ENCODE measurements around the gene ARHGAP1.

The ARHGAP1 gene

DNA sequence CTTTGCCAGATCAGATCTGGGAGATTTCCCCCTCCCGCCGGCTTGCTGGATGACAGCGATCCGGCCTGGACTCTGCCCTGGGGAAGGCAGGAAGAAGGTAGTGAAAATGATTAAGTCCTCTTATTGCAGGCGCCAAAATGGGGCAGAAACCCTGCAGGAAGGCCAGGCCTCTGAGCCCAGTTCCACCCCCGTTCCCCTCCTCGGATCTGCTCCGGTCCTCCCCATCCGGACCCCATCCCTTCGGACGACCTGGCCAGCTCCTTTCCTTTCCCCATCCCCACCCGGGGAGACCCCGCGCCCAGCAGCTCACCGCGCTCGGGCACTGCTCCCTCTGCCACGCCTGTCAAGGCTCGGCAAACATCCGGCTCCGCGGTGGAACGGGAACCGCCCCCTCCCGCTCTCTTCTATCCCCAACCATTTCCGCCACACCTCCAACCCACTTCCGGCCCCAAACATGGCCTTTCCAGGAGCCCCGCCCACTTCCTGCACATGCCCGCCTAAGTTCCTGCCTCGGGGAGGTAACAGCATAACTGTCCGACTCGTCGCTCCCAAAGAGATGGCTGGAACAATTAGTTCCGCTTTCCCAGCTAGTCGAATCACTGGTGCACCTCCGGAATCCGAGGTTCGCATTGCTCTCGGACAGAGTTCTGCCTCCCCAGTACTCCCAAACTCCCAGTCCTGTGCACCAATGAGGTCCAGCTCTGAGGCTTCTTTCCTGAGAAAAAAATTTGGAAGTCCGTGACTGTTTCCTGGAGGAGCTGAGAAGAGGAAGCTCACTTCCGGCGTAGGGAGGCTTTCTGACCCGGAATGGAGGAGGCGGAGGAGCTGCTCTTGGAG lies at the start of gene ARHGAP1, which contains the start of gene ZNF408:
Gene ARHGAP1 (minus strand): TSS at position 379 of the 837 bp plus-strand sequence. CDS start 4,512 bp downstream, outside the sequence.
Gene ZNF408 (plus strand): TSS at position 791 of the 837 bp plus-strand sequence. CDS start 17 bp downstream, at position 808.
- no peaks in the 10 kb centered on the region for H3K9me3 ChIP-seq (ENCODE audit: control insufficient read depth in 1 of 2, low read length in 2 of 2)
- peaks cover 25 to 37% of the 10 kb centered on the region in 2 donors for H3K4me1 ChIP-seq (ENCODE audit: control insufficient read depth in 1 of 2, insufficient read depth in 2 of 2, low read length in 2 of 2)
- H3K27ac ChIP-seq (ENCODE audit: low read depth, low read length): peak within 1 kb of the TSS; percentile 66
- H3K4me3 ChIP-seq (ENCODE audit: low read depth in 1 of 2, low read length in 2 of 2): peak within 1 kb of the TSS; percentile 92 to 99
- peak within 1 kb of the TSS; percentile 90 to 93 for H3K9ac ChIP-seq (ENCODE audit: low read depth in 1 of 2, low read length in 2 of 2)
- no peaks in the 10 kb centered on the region for H3K27me3 ChIP-seq (ENCODE audit: control insufficient read depth in 1 of 2, insufficient read depth in 2 of 2, low read length in 2 of 2)
- H3K36me3 ChIP-seq (ENCODE audit: control insufficient read depth in 1 of 2, insufficient read depth in 2 of 2, low read length in 2 of 2): peaks cover 27 to 44% of the 10 kb centered on the region in 2 donors

DNA sequence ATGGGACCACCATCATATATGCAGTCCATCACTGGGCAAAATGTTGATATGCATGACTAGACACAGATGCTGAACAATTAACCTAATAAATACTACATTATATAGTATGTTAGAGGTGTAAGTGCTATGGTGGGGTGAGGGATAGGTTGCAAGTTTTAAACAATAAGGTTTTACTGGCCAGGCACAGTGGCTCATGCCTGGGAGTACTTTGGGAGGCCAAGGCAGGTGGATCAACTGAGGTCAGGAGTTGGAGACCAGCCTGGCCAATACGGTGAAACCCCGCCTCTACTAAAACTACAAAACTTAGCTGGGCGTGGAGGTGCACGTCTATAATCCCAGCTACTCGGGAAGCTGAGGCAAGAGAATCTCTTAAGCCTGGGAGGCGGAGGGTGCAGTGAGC lies 46.7 kb upstream of the ARHGAP1 start:
- no peaks in the 10 kb centered on the region for H3K4me1 ChIP-seq (ENCODE audit: control insufficient read depth in 1 of 2, insufficient read depth in 2 of 2, low read length in 2 of 2)
- no peak overlapping the region for H3K9ac ChIP-seq (ENCODE audit: low read depth in 1 of 2, low read length in 2 of 2)
- no peak overlapping the region for H3K4me3 ChIP-seq (ENCODE audit: low read depth in 1 of 2, low read length in 2 of 2)
- no peaks in the 10 kb centered on the region for H3K9me3 ChIP-seq (ENCODE audit: control insufficient read depth in 1 of 2, low read length in 2 of 2)
- H3K27ac ChIP-seq (ENCODE audit: low read depth, low read length): no peak overlapping the region
- H3K27me3 ChIP-seq (ENCODE audit: control insufficient read depth in 1 of 2, insufficient read depth in 2 of 2, low read length in 2 of 2): no peaks in the 10 kb centered on the region
- H3K36me3 ChIP-seq (ENCODE audit: control insufficient read depth in 1 of 2, insufficient read depth in 2 of 2, low read length in 2 of 2): peaks cover 43 to 83% of the 10 kb centered on the region in 2 donors

DNA sequence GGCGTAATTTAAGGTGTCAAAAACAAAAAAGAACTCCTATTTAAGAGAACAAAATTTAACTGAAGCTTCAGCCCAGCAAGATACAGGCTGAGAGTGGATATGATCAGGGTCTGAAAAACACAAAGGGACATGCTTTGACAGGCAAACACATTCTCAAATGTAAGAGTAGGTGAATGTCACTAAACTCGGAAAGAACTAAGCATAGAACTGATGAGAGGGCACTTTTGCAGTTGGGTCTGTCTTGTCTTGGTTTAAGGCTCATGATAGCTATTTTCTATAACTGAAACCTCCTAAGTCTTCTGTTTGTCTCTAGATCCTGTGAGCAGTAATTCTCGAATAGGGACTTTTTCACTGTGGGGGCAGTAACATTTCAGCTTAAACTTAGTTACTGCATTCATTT lies 45.6 kb upstream of the ARHGAP1 start:
- no peaks in the 10 kb centered on the region for H3K27me3 ChIP-seq (ENCODE audit: control insufficient read depth in 1 of 2, insufficient read depth in 2 of 2, low read length in 2 of 2)
- no peaks in the 10 kb centered on the region for H3K4me1 ChIP-seq (ENCODE audit: control insufficient read depth in 1 of 2, insufficient read depth in 2 of 2, low read length in 2 of 2)
- H3K9me3 ChIP-seq (ENCODE audit: control insufficient read depth in 1 of 2, low read length in 2 of 2): no peaks in the 10 kb centered on the region
- H3K27ac ChIP-seq (ENCODE audit: low read depth, low read length): no peak overlapping the region
- H3K36me3 ChIP-seq (ENCODE audit: control insufficient read depth in 1 of 2, insufficient read depth in 2 of 2, low read length in 2 of 2): peaks cover 39 to 84% of the 10 kb centered on the region in 2 donors
- H3K9ac ChIP-seq (ENCODE audit: low read depth in 1 of 2, low read length in 2 of 2): no peak overlapping the region
- no peak overlapping the region for H3K4me3 ChIP-seq (ENCODE audit: low read depth in 1 of 2, low read length in 2 of 2)

DNA sequence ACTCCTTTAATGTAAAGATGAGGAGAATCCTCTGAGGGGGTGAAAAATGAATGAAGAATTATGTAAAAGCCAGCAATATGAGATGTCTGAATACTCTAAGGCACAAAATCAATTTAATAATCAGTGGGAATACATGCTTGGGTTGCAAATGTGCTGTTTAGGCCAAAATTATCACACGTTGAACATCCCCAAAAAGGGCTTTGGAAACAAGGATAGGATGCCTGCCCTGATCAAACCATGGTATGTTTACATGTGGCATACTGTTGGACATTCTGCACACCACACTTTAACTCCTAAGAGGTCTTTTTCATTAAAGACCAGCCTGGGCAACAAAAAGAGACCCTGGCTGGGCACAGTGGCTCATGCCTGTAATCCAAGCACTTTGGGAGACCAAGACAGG lies 44.9 kb upstream of the ARHGAP1 start:
- no peaks in the 10 kb centered on the region for H3K9me3 ChIP-seq (ENCODE audit: control insufficient read depth in 1 of 2, low read length in 2 of 2)
- no peaks in the 10 kb centered on the region for H3K27me3 ChIP-seq (ENCODE audit: control insufficient read depth in 1 of 2, insufficient read depth in 2 of 2, low read length in 2 of 2)
- H3K27ac ChIP-seq (ENCODE audit: low read depth, low read length): no peak overlapping the region
- no peaks in the 10 kb centered on the region for H3K4me1 ChIP-seq (ENCODE audit: control insufficient read depth in 1 of 2, insufficient read depth in 2 of 2, low read length in 2 of 2)
- no peak overlapping the region for H3K9ac ChIP-seq (ENCODE audit: low read depth in 1 of 2, low read length in 2 of 2)
- H3K36me3 ChIP-seq (ENCODE audit: control insufficient read depth in 1 of 2, insufficient read depth in 2 of 2, low read length in 2 of 2): peaks cover 33 to 77% of the 10 kb centered on the region in 2 donors
- H3K4me3 ChIP-seq (ENCODE audit: low read depth in 1 of 2, low read length in 2 of 2): no peak overlapping the region

DNA sequence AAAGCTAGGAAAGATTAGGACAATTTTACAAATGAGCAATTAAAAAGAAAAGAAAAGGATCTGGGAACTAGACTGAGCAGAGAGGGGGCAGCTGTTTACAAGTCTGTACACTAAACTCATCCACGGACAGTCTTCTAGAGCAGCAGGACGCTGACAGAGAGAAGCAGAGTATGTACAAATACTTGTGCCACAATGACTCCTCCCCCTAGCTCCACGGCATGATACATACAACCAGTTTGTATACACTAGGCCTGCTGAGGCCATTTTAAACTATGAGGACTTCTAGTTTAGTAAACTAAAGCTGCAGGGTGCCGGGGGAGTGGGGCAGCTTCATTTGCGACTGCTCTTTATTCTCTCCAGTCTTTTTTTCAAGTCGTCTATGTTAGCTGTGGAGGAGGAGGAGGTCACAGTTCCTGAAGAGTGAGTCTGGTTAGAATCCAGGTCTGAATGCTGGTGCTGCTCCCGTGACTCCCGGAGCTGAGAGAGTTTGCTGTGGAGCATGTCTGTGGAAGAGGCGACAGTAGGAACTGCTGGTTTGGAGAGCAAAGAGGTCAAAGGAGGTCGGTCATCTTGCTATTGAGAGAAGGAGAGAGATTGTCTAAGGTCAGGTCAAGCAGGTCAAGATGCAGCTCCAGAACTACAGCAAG lies 43.4 kb upstream of the ARHGAP1 start:
- Histone ChIP-seq H3K27me3 (ENCODE audit: control insufficient read depth in 1 of 2, insufficient read depth in 2 of 2, low read length in 2 of 2) (no peaks in the 10 kb centered on the region), H3K4me3 (ENCODE audit: low read depth in 1 of 2, low read length in 2 of 2) (no peak overlapping the region), H3K27ac (ENCODE audit: low read depth, low read length) (no peak overlapping the region), H3K9me3 (ENCODE audit: control insufficient read depth in 1 of 2, low read length in 2 of 2) (no peaks in the 10 kb centered on the region), H3K36me3 (ENCODE audit: control insufficient read depth in 1 of 2, insufficient read depth in 2 of 2, low read length in 2 of 2) (peaks cover 28 to 68% of the 10 kb centered on the region in 2 donors), H3K9ac (ENCODE audit: low read depth in 1 of 2, low read length in 2 of 2) (no peak overlapping the region), H3K4me1 (ENCODE audit: control insufficient read depth in 1 of 2, insufficient read depth in 2 of 2, low read length in 2 of 2) (no peaks in the 10 kb centered on the region)

DNA sequence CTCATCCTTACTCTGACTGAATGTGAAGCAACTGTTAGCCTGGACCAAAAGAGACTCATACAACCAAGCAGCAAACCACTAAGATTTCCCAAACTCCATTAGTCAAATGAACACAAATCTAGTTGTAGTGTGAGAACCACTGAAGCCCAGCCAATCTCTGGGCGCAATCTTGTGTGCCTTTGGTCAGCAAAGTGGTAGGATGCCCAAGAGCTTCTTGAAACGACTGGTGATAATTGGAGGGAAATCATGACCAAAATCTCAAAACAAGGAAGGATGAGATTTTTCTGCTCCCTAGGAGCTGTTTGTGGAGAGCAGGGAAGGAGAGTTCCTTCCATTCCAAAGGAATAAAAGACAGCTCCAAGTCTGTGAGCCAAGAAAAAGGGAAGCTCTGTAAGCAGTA lies 42.6 kb upstream of the ARHGAP1 start:
- Histone ChIP-seq H3K9me3 (ENCODE audit: control insufficient read depth in 1 of 2, low read length in 2 of 2) (no peaks in the 10 kb centered on the region), H3K4me1 (ENCODE audit: control insufficient read depth in 1 of 2, insufficient read depth in 2 of 2, low read length in 2 of 2) (no peaks in the 10 kb centered on the region), H3K9ac (ENCODE audit: low read depth in 1 of 2, low read length in 2 of 2) (no peak overlapping the region), H3K27me3 (ENCODE audit: control insufficient read depth in 1 of 2, insufficient read depth in 2 of 2, low read length in 2 of 2) (no peaks in the 10 kb centered on the region), H3K4me3 (ENCODE audit: low read depth in 1 of 2, low read length in 2 of 2) (no peak overlapping the region), H3K27ac (ENCODE audit: low read depth, low read length) (no peak overlapping the region), H3K36me3 (ENCODE audit: control insufficient read depth in 1 of 2, insufficient read depth in 2 of 2, low read length in 2 of 2) (peaks cover 28 to 65% of the 10 kb centered on the region in 2 donors)

DNA sequence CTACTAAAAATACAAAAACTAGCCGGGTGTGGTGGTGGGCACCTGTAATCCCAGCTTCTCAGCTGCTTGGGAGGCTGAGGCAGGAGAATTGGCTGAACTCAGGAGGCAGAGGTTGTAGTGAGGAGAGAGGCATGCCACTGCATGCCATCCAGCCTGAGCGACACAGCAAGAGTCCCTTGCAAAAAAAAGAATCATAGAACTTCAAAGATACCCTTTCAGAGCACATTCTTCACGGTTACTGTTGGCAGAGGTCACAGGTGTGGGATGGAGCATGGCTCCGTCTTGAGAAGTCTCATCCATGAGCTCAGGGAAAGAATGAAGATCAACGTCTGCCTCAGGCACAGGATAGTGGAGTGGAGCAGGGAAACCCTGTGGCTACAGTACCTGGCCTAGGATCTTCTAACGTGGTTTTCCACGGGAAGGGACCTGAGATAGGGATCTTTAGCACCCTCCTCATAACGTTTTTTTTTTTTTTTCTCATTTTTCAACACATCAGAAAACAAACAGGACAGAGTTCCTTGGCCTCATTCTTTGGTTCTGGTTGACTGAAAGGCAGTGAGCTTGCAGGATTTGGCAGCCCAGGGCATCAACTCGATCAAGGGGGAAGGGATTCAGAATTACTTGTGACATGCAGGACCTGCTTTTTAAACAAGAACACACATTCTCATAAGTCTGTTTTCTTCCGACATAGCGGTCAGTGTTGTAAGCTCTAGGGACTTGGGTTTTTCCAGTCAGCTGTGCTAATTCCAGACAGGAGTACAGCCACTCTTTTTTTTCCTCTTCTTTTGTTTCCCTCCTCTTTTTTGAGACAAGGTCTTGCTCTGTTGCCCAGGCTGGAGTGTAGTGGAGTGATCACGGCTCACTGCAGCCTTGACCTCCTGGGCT lies 41.4 kb upstream of the ARHGAP1 start:
- no peaks in the 10 kb centered on the region for H3K9me3 ChIP-seq (ENCODE audit: control insufficient read depth in 1 of 2, low read length in 2 of 2)
- H3K4me3 ChIP-seq (ENCODE audit: low read depth in 1 of 2, low read length in 2 of 2): no peak overlapping the region
- H3K27me3 ChIP-seq (ENCODE audit: control insufficient read depth in 1 of 2, insufficient read depth in 2 of 2, low read length in 2 of 2): no peaks in the 10 kb centered on the region
- no peaks in the 10 kb centered on the region for H3K4me1 ChIP-seq (ENCODE audit: control insufficient read depth in 1 of 2, insufficient read depth in 2 of 2, low read length in 2 of 2)
- no peak overlapping the region for H3K9ac ChIP-seq (ENCODE audit: low read depth in 1 of 2, low read length in 2 of 2)
- H3K27ac ChIP-seq (ENCODE audit: low read depth, low read length): no peak overlapping the region
- H3K36me3 ChIP-seq (ENCODE audit: control insufficient read depth in 1 of 2, insufficient read depth in 2 of 2, low read length in 2 of 2): peaks cover 28 to 54% of the 10 kb centered on the region in 2 donors

DNA sequence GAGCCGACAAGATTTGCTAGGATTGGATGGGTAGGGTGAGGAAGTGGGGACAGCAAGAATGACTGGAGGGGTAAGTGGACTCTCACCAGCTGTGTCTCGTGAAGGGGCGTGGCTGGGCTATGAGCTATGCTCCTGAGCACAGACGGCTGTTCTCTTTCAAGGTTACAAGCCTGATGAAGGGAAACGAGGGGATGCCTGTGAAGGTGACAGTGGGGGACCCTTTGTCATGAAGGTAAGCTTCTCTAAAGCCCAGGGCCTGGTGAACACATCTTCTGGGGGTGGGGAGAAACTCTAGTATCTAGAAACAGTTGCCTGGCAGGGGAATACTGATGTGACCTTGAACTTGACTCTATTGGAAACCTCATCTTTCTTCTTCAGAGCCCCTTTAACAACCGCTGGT lies 38.5 kb upstream of the ARHGAP1 start:
- Histone ChIP-seq H3K36me3 (ENCODE audit: control insufficient read depth in 1 of 2, insufficient read depth in 2 of 2, low read length in 2 of 2) (peaks cover 15 to 25% of the 10 kb centered on the region in 2 donors), H3K9ac (ENCODE audit: low read depth in 1 of 2, low read length in 2 of 2) (no peak overlapping the region), H3K27ac (ENCODE audit: low read depth, low read length) (no peak overlapping the region), H3K4me3 (ENCODE audit: low read depth in 1 of 2, low read length in 2 of 2) (no peak overlapping the region), H3K4me1 (ENCODE audit: control insufficient read depth in 1 of 2, insufficient read depth in 2 of 2, low read length in 2 of 2) (no peaks in the 10 kb centered on the region), H3K9me3 (ENCODE audit: control insufficient read depth in 1 of 2, low read length in 2 of 2) (no peaks in the 10 kb centered on the region), H3K27me3 (ENCODE audit: control insufficient read depth in 1 of 2, insufficient read depth in 2 of 2, low read length in 2 of 2) (no peaks in the 10 kb centered on the region)

DNA sequence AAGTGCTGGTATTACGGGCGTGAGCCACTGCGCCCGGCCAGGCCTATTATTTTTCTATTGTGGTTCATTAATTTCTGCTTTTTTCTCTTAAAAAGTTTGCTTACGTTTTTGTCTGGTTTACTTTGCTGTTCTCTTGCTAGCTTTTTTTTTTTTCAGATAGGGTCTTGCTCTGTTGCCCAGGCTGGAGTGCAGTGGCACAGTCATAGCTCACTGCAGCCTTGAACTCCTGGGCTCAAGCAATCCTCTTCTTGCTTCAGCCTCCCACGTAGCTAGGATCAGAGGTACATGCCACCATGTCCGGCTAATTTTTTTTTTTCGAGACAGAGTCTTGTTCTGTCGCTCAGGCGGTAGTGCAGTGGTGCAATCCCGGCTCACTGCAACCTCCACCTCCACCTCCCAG lies 37.3 kb upstream of the ARHGAP1 start:
- Histone ChIP-seq H3K9me3 (ENCODE audit: control insufficient read depth in 1 of 2, low read length in 2 of 2) (no peaks in the 10 kb centered on the region), H3K4me1 (ENCODE audit: control insufficient read depth in 1 of 2, insufficient read depth in 2 of 2, low read length in 2 of 2) (no peaks in the 10 kb centered on the region), H3K4me3 (ENCODE audit: low read depth in 1 of 2, low read length in 2 of 2) (no peak overlapping the region), H3K27me3 (ENCODE audit: control insufficient read depth in 1 of 2, insufficient read depth in 2 of 2, low read length in 2 of 2) (no peaks in the 10 kb centered on the region), H3K27ac (ENCODE audit: low read depth, low read length) (no peak overlapping the region), H3K36me3 (ENCODE audit: control insufficient read depth in 1 of 2, insufficient read depth in 2 of 2, low read length in 2 of 2) (peaks cover 3 to 13% of the 10 kb centered on the region in 2 donors), H3K9ac (ENCODE audit: low read depth in 1 of 2, low read length in 2 of 2) (no peak overlapping the region)
